Spinal cord (tissue), 10 donors: ENCODE measurements around the gene NCOA4. TPM values are rescaled to one million over a fixed set of nuclear protein-coding genes. Genes with fewer than 3 reads are reported as not detected.
"Not testable (repeated sequence)": the region's sequence is repeated elsewhere in the genome, so short reads cannot be mapped to it uniquely, and the experiment has no call there.

Experiments used
- DNase-seq, 6 donors: peaks; one replicate each; pipeline versions ENCODE4 v3.0.0 to v3.0.0-alpha.2; 2013 to 2015; ENCODE audit warnings: low spot score in 6 of 6, low read depth in 4 of 6
- H3K27ac ChIP-seq: one replicate; pipeline ENCODE4 v1.5.1; 2013; ENCODE audit warnings: low read depth, low read length, control low read depth
- H3K27me3 ChIP-seq: one replicate; pipeline ENCODE4 v1.6.1; 2013; ENCODE audit warnings: low read length; ENCODE audit not compliant: control insufficient read depth, insufficient read depth
- H3K36me3 ChIP-seq: one replicate; pipeline ENCODE4 v1.6.1; 2013; ENCODE audit warnings: low read length; ENCODE audit not compliant: control insufficient read depth, insufficient read depth
- H3K4me1 ChIP-seq: one replicate; pipeline ENCODE4 v1.6.1; 2013; ENCODE audit warnings: low read length; ENCODE audit not compliant: control insufficient read depth, insufficient read depth
- H3K4me3 ChIP-seq: one replicate; pipeline ENCODE4 v1.5.1; 2013; ENCODE audit warnings: low read depth, low read length, control low read depth
- H3K9me3 ChIP-seq: one replicate; pipeline ENCODE4 v1.6.1; 2013; ENCODE audit warnings: low read length; ENCODE audit not compliant: control insufficient read depth, insufficient read depth
- WGBS: methylation state at CpG from one replicate; pipeline ENCODE4 v1.1.5; 2013; ENCODE audit warnings: missing lambda C conversion rate; ENCODE audit not compliant: insufficient coverage; 5-methylcytosine and 5-hydroxymethylcytosine counted together
- polyA plus RNA-seq, 2 donors: library from polyadenylated mRNA; unstranded; fragments of 120-200 nt; gene quantifications; one replicate each; pipeline ENCODE4 v1.2.1, GENCODE V29; 2013; ENCODE audit not compliant: insufficient read length in 2 of 2
- total RNA-seq, 2 donors: library from RNA; depleted of rRNA in 1 of 2; stranded (reverse); fragments of 120-200 nt in 1 of 2; fragments of >200 nt in 1 of 2; gene quantifications; one replicate each; pipeline versions ENCODE4 v1.2.3 to v1.2.4, GENCODE V29; 2013 to 2014
- donor health status: healthy.

NCOA4 gene
- total and polyA plus RNA-seq, 4 donors = 118 to 427 (median 178) TPM

DNA sequence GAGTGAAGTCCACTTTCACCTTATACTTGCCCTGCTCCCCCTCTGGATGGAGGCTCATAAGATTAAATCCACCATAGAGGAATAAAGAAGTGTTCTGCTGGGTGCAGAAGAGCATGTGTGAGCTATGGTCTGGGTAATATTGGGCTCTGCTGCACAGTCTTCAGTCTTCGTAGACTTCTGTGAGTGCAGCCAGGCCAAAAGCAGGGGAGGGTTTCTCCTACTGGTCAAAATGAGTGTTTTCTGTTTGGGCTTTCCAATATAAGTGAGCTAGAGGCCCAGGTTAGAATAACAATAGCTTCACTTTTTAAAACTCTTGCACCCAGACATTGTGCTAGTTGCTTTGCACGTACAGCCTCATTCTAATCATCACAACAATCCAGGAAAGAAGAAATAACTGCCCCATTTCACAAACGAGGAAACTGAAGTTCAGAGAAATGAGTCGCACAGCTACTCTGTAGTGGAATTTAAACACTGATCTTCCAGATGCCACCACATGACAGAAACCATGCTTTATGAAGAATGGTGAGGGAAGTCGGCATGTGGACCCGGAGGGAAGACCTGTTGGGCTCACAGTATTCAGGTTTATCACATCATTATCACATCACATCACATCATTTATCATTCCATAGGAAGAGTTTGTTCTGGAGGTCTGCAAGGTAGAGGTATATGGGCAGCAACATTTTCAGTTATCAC is 39.5 kb upstream of the NCOA4 start:
- Histone ChIP-seq H3K36me3 (no peaks in the 10 kb centered on the region), H3K27ac (no peak overlapping the region), H3K4me3 (no peak overlapping the region), H3K9me3 (no peaks in the 10 kb centered on the region), H3K4me1 (no peaks in the 10 kb centered on the region), H3K27me3 (no peaks in the 10 kb centered on the region)
- 100% methylated on average over 1 of the region's 6 CpGs for WGBS
- no peak for DNase-seq

DNA sequence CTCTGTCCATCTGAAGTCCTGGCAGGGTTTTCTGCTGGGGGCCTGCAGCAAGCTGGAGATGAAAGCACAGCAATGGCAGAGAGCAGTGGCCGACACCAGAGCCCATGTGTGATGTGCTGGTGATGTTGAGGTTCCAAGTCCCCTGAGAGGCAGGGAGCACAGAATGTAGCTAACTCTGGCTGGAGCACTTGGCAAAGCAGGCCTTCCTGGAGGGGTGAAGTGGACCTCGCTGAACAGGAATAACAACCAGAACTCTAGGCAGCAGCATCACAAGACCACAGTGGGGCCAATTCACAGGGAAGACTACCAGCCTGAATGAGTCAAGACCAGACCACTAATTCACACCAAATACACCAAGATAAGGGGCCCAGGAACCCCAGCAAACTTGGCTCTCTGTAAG is 38.5 kb upstream of the NCOA4 start:
- H3K27ac ChIP-seq = no peak overlapping the region
- H3K27me3 ChIP-seq = no peaks in the 10 kb centered on the region
- DNase-seq = no peak
- no peaks in the 10 kb centered on the region for H3K36me3 ChIP-seq
- H3K4me1 ChIP-seq = no peaks in the 10 kb centered on the region
- no peaks in the 10 kb centered on the region for H3K9me3 ChIP-seq
- WGBS = 71% methylated on average over 2 of the region's 2 CpGs
- no peak overlapping the region for H3K4me3 ChIP-seq

DNA sequence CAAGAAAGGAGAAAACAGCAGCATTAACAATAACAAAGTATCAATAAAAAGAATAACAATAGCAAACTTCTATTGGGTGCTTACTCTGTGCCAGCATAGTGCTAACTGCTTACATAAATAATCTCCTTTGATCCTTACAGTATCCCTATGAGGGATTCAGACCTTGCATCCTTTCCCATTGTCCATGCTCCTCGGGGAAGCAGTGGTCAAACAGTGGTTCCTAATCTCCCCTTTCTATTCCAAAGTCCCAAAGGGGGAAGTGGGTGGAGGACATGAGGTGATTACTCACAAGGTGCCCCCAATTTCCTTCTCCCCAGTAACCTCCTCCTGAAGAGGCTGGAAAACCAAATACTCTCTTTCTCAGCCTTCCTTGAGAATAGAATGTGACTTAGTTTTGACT is 37.7 kb upstream of the NCOA4 start:
- no peak overlapping the region for H3K4me3 ChIP-seq
- H3K27ac ChIP-seq = no peak overlapping the region
- no peak for DNase-seq
- no peaks in the 10 kb centered on the region for H3K27me3 ChIP-seq
- H3K9me3 ChIP-seq = no peaks in the 10 kb centered on the region
- no peaks in the 10 kb centered on the region for H3K36me3 ChIP-seq
- no CpG with 5 or more reads among the region's 1 CpG for WGBS
- no peaks in the 10 kb centered on the region for H3K4me1 ChIP-seq

- WGBS = 60% methylated on average over 1 of the region's 1 CpG
Measured at GRCh38 chr10:46064269-46064817, 33.9 kb upstream of the NCOA4 start.

DNA sequence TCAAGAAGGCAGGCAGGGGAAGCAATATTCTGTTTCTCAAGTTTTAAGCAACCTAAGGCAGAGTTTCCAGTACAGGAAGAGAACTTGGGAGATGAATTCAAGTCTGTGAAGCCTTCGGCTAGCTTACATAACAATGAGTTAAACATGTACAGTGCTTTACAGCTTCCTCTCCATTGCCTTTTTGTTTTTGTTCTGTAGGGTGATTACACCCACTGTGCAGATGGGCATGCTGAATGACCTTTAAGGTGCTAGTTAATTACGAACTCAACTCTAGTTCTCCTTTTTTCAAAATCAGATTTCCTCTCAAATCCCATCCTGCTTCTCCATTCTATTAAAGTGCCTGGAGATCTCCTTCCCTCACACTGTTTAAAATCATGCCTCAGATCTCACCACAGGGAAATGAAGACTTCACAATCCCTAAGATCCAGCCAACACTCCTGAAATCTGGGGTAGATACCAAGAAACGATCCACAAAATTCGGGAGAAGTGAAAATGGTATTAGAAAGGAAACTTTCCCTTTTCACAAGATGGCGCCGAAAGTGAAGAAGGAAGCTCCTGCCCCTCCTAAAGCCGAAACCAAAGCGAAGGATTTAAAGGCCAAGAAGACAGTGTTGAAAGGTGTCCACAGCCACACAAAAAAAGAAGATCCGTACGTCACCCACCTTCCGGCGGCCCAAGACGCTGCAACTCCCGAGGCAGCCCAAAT is 32.5 kb upstream of the NCOA4 start:
- no peaks in the 10 kb centered on the region for H3K27me3 ChIP-seq
- H3K4me1 ChIP-seq = no peaks in the 10 kb centered on the region
- H3K27ac ChIP-seq = no peak overlapping the region
- H3K36me3 ChIP-seq = no peaks in the 10 kb centered on the region
- 84% methylated on average over 9 of the region's 14 CpGs for WGBS
- no peak for DNase-seq
- H3K4me3 ChIP-seq = no peak overlapping the region
- H3K9me3 ChIP-seq = no peaks in the 10 kb centered on the region

More at GRCh38 chr10:46064269-46064817, 33.9 kb upstream of the NCOA4 start:
- H3K9me3 ChIP-seq = no peaks in the 10 kb centered on the region
- H3K36me3 ChIP-seq = no peaks in the 10 kb centered on the region
- H3K4me1 ChIP-seq = no peaks in the 10 kb centered on the region
- H3K4me3 ChIP-seq = no peak overlapping the region
- no peaks in the 10 kb centered on the region for H3K27me3 ChIP-seq
- no peak for DNase-seq
- H3K27ac ChIP-seq = no peak overlapping the region

- WGBS = no CpG with 5 or more reads among the region's 3 CpGs
- Histone ChIP-seq H3K27ac (no peak overlapping the region), H3K27me3 (no peaks in the 10 kb centered on the region), H3K4me1 (no peaks in the 10 kb centered on the region), H3K9me3 (no peaks in the 10 kb centered on the region), H3K4me3 (no peak overlapping the region), H3K36me3 (no peaks in the 10 kb centered on the region)
- DNase-seq = no peak
Measured at GRCh38 chr10:46060706-46061105, 30.3 kb upstream of the NCOA4 start.

GRCh38 chr10:46057927-46058326 is 27.5 kb upstream of the NCOA4 start:
- H3K9me3 ChIP-seq, H3K4me3 ChIP-seq, H3K36me3 ChIP-seq, H3K27ac ChIP-seq, H3K27me3 ChIP-seq, H3K4me1 ChIP-seq, DNase-seq: not testable (repeated sequence)
- WGBS = no CpG with 5 or more reads among the region's 5 CpGs

GRCh38 chr10:46057038-46057437 is 26.6 kb upstream of the NCOA4 start:
- H3K9me3 ChIP-seq = no peaks in the 10 kb centered on the region
- no peak for DNase-seq
- H3K27ac ChIP-seq = no peak overlapping the region
- H3K4me1 ChIP-seq = no peaks in the 10 kb centered on the region
- H3K27me3 ChIP-seq = no peaks in the 10 kb centered on the region
- H3K36me3 ChIP-seq = no peaks in the 10 kb centered on the region
- no peak overlapping the region for H3K4me3 ChIP-seq

DNA sequence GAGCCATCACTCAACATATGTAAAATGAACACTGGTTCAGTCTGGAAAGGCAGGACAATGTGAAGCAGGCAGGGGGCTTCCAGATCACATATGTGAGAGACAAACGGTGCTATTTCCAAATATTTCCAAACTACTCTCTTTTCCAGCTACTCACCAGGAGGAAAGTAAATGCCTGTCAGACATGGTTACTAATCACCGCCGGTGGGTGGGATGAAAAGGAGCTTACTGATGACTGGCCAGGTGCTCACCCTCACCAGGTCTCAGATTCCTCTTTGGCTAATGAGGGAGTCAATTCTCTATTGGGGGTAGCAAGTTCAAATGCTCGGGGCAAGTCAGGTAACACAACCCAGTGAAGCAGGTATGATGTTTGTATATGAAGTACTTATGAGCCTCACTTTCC is 25.3 kb upstream of the NCOA4 start:
- Histone ChIP-seq H3K9me3 (no peaks in the 10 kb centered on the region), H3K27me3 (no peaks in the 10 kb centered on the region), H3K27ac (no peak overlapping the region), H3K36me3 (no peaks in the 10 kb centered on the region), H3K4me3 (no peak overlapping the region), H3K4me1 (no peaks in the 10 kb centered on the region)
- 100% methylated on average over 2 of the region's 4 CpGs for WGBS
- no peak for DNase-seq
